Smooth muscle cell (in vitro differentiated cells): ENCODE data around the gene BRMS1L. TPM values are rescaled to one million over a fixed set of nuclear protein-coding genes. Genes with fewer than 3 reads are reported as not detected.
A peak's percentile ranks its signal among the peaks of the same experiment; 100 is the strongest.

Experiments used
- DNase-seq: peaks from one replicate; lab custom pipeline; 2025; ENCODE audit not compliant: unreplicated experiment; lab: John Stamatoyannopoulos, UW
- H2AFZ ChIP-seq: fragments of 200-600 bp; sonication (generic); 2 replicates; pipeline ENCODE4 v1.6.0; 2016; ENCODE audit warnings: antibody characterized with exemption, low read depth, mild to moderate bottlenecking
- H3F3A ChIP-seq: fragments of 200-600 bp; sonication (generic); 2 replicates; pipeline ENCODE4 v1.6.0; 2017; ENCODE audit warnings: antibody characterized with exemption, low read depth
- H3K27ac ChIP-seq: fragments of 200-600 bp; sonication (generic); 2 replicates; pipeline ENCODE4 v1.5.1; 2016; ENCODE audit warnings: low read depth, mild to moderate bottlenecking
- H3K27me3 ChIP-seq: fragments of 200-600 bp; sonication (generic); 2 replicates; pipeline ENCODE4 v1.6.1; 2016; ENCODE audit warnings: low read depth, mild to moderate bottlenecking
- H3K36me3 ChIP-seq: fragments of 200-600 bp; sonication (generic); 2 replicates; pipeline ENCODE4 v1.5.1; 2016; ENCODE audit warnings: low read depth
- H3K4me1 ChIP-seq: fragments of 200-600 bp; sonication (generic); 2 replicates; pipeline ENCODE4 v1.5.1; 2016; ENCODE audit warnings: low read depth
- H3K4me2 ChIP-seq: fragments of 200-600 bp; sonication (generic); 2 replicates; pipeline ENCODE4 v1.6.0; 2016; ENCODE audit warnings: mild to moderate bottlenecking
- H3K4me3 ChIP-seq: fragments of 200-600 bp; sonication (generic); 2 replicates; pipeline ENCODE4 v1.5.1; 2016; ENCODE audit warnings: mild to moderate bottlenecking
- H3K79me2 ChIP-seq: fragments of 200-600 bp; sonication (generic); 2 replicates; pipeline ENCODE4 v1.6.0; 2016; ENCODE audit warnings: low read depth, mild to moderate bottlenecking
- H3K9ac ChIP-seq: fragments of 200-600 bp; sonication (generic); 2 replicates; pipeline ENCODE4 v1.6.0; 2016; ENCODE audit warnings: low read depth
- H3K9me3 ChIP-seq: fragments of 200-600 bp; sonication (generic); replicated peaks from 2 replicates; pipeline ENCODE4 v1.5.1; 2016; ENCODE audit warnings: low read depth
- H4K20me1 ChIP-seq: fragments of 200-600 bp; sonication (generic); 2 replicates; pipeline ENCODE4 v1.6.0; 2016; ENCODE audit warnings: low read depth
- WGBS: methylation state at CpG from one replicate; pipeline ENCODE4 v1.1.7; 2016; ENCODE audit warnings: low lambda C conversion rate; 5-methylcytosine and 5-hydroxymethylcytosine counted together
- polyA plus RNA-seq: library from polyadenylated mRNA; unstranded; fragments of >200 nt; fragmentation: Nextera tagmentation; extraction: Ambion mirVana; gene quantifications from 2 replicates; pipeline ENCODE4 v1.2.1, GENCODE V29; 2016
- total RNA-seq: library from RNA; depleted of rRNA; stranded (reverse); fragments of >200 nt; gene quantifications from 2 replicates; pipeline ENCODE4 v1.2.3, GENCODE V29; 2014
- TF ChIP-seq, protein P1 (sequence below): fragments of 200-600 bp; sonication (generic); IDR thresholded peaks from 2 replicates; pipeline ENCODE4 v1.5.1; 2017; ENCODE audit warnings: borderline replicate concordance, mild to moderate bottlenecking, antibody characterized with exemption; ENCODE audit not compliant: insufficient read depth, poor library complexity, severe bottlenecking

Gene BRMS1L
- total and polyA plus RNA-seq, 2 experiments from 2014 or later: 8.8 to 13.4 TPM

- WGBS: 45% methylated on average over 7 of the region's 7 CpGs
- no peak overlapping the region for H2AFZ ChIP-seq
- no peak overlapping the region for H3K4me3 ChIP-seq
- peaks cover 7% of the 10 kb centered on the region for H3K4me1 ChIP-seq
- peaks cover 8% of the 10 kb centered on the region for H3F3A ChIP-seq
- H3K27me3 ChIP-seq: no peaks in the 10 kb centered on the region
- no peaks in the 10 kb centered on the region for H3K36me3 ChIP-seq
- TF ChIP-seq, protein P1, sequence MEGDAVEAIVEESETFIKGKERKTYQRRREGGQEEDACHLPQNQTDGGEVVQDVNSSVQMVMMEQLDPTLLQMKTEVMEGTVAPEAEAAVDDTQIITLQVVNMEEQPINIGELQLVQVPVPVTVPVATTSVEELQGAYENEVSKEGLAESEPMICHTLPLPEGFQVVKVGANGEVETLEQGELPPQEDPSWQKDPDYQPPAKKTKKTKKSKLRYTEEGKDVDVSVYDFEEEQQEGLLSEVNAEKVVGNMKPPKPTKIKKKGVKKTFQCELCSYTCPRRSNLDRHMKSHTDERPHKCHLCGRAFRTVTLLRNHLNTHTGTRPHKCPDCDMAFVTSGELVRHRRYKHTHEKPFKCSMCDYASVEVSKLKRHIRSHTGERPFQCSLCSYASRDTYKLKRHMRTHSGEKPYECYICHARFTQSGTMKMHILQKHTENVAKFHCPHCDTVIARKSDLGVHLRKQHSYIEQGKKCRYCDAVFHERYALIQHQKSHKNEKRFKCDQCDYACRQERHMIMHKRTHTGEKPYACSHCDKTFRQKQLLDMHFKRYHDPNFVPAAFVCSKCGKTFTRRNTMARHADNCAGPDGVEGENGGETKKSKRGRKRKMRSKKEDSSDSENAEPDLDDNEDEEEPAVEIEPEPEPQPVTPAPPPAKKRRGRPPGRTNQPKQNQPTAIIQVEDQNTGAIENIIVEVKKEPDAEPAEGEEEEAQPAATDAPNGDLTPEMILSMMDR: peak; percentile 48
- DNase-seq: no peak
- no peaks in the 10 kb centered on the region for H4K20me1 ChIP-seq
- no peak overlapping the region for H3K4me2 ChIP-seq
- H3K9ac ChIP-seq: no peak overlapping the region
- no peaks in the 10 kb centered on the region for H3K79me2 ChIP-seq
- no peaks in the 10 kb centered on the region for H3K9me3 ChIP-seq
- no peak overlapping the region for H3K27ac ChIP-seq
These were observed 57.6 kb downstream of the BRMS1L start for GRCh38 chr14:35883677-35884293.

GRCh38 chr14:35890308-35890707 is 64.2 kb downstream of the BRMS1L start:
- H3K27me3 ChIP-seq: no peaks in the 10 kb centered on the region
- no peaks in the 10 kb centered on the region for H3K9me3 ChIP-seq
- no peak overlapping the region for H3K4me2 ChIP-seq

GRCh38 chr14:35895256-35895655 is 69.1 kb downstream of the BRMS1L start:
- H3K9ac ChIP-seq: no peak overlapping the region
- no peak overlapping the region for H2AFZ ChIP-seq
- H3K4me3 ChIP-seq: no peak overlapping the region
- H3K9me3 ChIP-seq: no peaks in the 10 kb centered on the region
- TF ChIP-seq, protein P1: no peak
- H3K27ac ChIP-seq: no peak overlapping the region
- H3K36me3 ChIP-seq: no peaks in the 10 kb centered on the region
- peaks cover 7% of the 10 kb centered on the region for H3K4me1 ChIP-seq
- no peaks in the 10 kb centered on the region for H4K20me1 ChIP-seq
- H3K4me2 ChIP-seq: no peak overlapping the region
- no peak for DNase-seq
- no peaks in the 10 kb centered on the region for H3K27me3 ChIP-seq
- H3F3A ChIP-seq: no peaks in the 10 kb centered on the region
- no peaks in the 10 kb centered on the region for H3K79me2 ChIP-seq

More at GRCh38 chr14:35890308-35890707, 64.2 kb downstream of the BRMS1L start:
- no peaks in the 10 kb centered on the region for H3K4me1 ChIP-seq
- TF ChIP-seq, protein P1: no peak
- no peak overlapping the region for H3K9ac ChIP-seq
- H4K20me1 ChIP-seq: no peaks in the 10 kb centered on the region
- no peaks in the 10 kb centered on the region for H3K79me2 ChIP-seq
- no peaks in the 10 kb centered on the region for H3F3A ChIP-seq
- H2AFZ ChIP-seq: no peak overlapping the region
- H3K4me3 ChIP-seq: no peak overlapping the region
- H3K27ac ChIP-seq: no peak overlapping the region
- DNase-seq: no peak
- no peaks in the 10 kb centered on the region for H3K36me3 ChIP-seq

DNA sequence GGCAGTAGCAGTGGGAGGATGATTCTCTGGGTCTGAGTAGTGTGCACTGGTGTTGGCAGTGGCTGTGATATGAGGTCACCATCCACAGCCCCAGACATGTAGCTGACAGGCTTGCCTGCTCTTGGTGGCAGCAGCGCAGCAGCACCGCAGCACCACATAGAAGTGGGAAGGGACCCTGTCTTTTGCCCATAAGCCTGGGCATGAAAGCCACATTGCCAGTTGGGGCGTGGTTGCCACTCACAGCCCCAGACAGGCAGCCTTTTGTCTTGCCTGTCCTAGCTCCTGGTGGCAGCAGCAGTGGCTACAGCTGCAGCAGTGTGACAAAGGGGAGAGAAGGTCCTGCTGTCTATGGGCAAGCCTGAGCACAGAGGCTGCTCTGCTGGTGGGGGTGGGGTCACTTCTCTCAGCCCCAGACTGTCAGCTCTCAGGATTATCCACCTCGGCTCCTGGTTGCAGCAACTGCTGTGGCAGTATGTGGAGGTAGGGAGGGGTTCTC is 71.5 kb downstream of the BRMS1L start:
- Histone ChIP-seq H3K9ac (no peak overlapping the region), H3K9me3 (no peaks in the 10 kb centered on the region), H3K4me2 (no peak overlapping the region), H3K4me3 (no peak overlapping the region), H3K79me2 (no peaks in the 10 kb centered on the region), H3K27me3 (no peaks in the 10 kb centered on the region), H3K36me3 (no peaks in the 10 kb centered on the region), H3F3A (no peaks in the 10 kb centered on the region), H4K20me1 (no peaks in the 10 kb centered on the region), H3K4me1 (peaks cover 7% of the 10 kb centered on the region), H3K27ac (no peak overlapping the region), H2AFZ (no peak overlapping the region)
- DNase-seq: no peak
- WGBS: 71% methylated on average over 4 of the region's 4 CpGs
- TF ChIP-seq, protein P1: no peak
